Fibroblast of peridontal ligament (primary cell): Measurements from ENCODE around the gene C2CD4C.
"Not testable (repeated sequence)": the region's sequence is repeated elsewhere in the genome, so short reads cannot be mapped to it uniquely, and the experiment has no call there.

ENCODE experiments used
- DNase-seq: peaks from one replicate; pipeline ENCODE4 v3.0.0-alpha.2; 2010; ENCODE audit errors: extremely low read depth

The C2CD4C gene

DNA sequence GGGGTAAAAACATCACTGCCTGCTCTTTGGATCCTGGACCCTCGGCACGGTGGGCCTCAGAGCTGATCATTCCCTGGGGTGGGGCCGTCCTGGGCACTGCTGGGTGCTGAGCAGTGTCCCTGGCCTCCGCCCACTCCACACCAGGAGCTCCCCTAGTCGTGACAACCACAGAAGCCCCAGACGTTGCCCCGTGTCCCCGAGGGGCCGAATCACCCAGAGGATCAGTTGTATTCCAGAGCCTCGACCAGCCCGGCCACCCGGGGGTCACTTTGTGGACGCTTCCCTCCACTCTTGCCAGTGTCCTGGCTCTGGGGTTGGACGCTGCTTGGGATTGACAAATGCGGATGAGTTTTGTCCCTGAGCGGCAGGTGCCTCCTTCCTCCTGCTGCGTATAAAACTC lies 10.2 kb downstream of the C2CD4C start:
- DNase-seq: no peak

GRCh38 chr19:397941-398706 lies 10.8 kb downstream of the C2CD4C start:
- DNase-seq: no peak

- no peak for DNase-seq
Measured at GRCh38 chr19:397321-397720, 11.6 kb downstream of the C2CD4C start.

DNA sequence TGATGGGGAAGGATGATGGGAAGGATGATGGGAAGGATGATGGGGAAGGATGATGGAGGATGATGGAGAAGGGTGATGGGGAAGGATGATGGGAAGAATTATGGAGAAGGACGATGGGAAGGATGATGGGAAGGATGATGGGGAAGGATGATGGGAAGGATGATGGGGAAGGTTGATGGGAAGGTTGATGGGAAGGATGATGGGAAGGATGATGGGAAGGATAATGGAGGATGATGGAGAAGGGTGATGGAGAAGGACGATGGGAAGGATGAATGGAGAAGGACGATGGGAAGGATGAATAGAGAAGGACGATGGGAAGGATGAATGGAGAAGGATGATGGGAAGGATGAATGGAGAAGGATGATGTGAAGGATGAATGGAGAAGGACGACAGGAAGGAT lies 13.5 kb downstream of the C2CD4C start:
- DNase-seq: no peak

DNA sequence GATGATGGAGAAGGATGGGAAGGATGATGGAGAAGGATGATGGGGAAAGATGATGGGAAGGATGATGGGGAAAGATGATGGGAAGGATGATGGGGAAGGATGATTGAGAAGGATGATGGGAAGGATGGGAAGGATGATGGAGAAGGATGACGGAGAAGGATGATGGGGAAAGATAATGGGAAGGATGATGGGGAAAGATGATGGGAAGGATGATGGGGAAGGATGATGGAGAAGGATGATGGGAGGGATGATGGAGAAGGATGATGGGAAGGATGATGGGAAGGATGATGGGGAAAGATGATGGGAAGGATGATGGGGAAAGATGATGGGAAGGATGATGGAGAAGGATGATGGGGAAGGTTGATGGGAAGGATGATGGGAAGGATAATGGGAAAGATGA lies 14.1 kb downstream of the C2CD4C start:
- DNase-seq: not testable (repeated sequence)

- not testable (repeated sequence) for DNase-seq
Measured at GRCh38 chr19:393560-393959, 15.4 kb downstream of the C2CD4C start.

DNA sequence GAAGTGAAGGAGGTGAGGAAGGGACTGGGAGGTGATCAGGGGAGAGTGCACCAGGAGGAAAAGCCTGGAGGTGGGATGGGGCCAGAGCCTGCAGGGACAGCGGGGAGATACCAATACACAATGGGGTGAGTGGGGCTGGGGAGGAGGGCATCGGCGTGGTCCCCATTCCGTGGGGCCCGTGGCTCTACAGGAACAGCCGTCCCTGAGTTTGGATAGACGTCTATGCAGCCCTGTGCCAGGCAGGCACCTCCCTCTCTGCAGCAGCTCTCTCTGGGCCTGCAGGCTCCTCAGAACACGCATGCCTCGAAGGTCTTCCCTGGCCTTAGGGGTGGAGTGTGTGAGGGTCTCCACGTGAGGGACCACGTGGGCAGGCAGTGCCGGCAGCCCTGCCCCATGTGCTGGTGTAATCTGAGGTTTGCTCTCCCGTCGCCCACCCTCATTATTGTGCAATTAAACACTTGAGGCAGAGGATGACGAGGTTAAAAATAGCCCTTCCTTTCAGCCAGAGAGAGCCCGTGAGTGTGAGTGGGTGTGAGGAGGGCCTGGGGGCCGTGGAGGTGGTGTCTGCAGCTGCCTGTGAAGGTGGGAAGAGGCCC lies 16.5 kb downstream of the C2CD4C start:
- no peak for DNase-seq

DNA sequence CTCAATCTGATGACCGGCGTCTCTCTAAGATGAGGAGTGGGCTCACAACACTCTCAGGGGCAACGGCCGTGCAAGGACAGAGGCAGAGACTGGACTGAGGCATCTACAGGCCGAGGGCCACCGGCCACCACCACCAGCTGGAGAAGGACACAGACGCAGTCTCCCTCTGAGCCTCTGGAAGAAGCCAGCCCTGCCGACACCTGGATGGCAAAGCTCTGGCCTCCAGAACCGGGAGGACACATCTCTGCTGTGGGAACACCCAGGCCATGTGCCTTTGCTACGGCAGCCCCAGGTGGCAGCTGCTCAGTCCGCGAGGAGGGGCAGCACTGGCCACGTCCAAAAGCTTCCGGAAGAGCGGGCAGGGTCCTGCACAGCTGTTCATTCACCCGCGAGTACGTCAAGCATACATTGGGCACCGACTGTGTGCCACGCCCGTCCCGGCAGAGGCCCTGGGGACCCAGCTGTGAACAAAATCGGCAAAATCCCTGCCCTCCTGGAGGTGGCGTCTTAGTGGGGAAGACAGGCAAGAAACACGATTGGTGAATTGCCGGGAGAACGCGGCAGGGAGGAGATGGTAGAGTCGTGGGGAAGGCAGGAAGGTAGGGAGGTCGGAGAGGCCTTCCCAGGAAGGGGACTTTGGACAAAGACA lies 17.1 kb downstream of the C2CD4C start:
- DNase-seq: no peak

- no peak for DNase-seq
Measured at GRCh38 chr19:391207-391557, 17.8 kb downstream of the C2CD4C start.

DNA sequence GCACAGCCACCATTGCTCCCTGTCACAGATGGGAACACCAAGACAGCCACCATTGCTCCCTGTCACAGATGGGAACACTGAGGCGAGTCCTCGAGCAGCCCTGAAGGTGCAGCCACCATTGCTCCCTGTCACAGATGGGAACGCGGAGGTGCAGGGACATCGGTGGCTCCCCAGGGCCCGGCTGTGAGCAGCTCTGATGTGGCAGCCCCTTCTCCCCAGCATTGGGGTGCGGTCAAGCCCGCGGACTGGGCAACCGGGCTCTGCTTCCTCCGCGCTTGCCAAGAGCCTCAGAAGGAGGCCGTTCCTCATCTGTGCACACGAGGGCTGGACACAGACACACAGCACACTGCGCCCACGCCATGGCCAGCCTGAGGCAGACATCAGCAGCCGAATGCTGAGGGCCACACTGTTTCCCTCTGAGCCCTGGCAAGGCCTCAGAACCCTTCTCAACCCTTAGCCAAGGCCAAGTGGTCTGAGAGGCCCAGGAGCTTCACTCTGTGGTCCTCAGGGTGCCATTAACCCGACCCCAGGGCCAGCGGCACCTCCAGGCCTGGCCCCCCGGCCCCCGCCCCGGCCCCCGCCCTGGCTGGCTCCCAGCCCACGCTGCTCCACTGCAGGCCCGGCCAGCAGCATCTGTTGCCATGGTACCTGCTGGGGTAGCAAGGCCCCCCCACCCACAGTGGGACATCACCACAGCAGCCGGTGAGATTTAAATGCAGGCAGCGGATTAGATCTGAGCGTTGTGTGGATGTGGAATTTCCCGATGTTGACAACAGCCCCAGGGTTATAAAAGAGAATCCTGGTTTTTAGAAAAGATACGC lies 18.4 kb downstream of the C2CD4C start:
- DNase-seq: no peak

DNA sequence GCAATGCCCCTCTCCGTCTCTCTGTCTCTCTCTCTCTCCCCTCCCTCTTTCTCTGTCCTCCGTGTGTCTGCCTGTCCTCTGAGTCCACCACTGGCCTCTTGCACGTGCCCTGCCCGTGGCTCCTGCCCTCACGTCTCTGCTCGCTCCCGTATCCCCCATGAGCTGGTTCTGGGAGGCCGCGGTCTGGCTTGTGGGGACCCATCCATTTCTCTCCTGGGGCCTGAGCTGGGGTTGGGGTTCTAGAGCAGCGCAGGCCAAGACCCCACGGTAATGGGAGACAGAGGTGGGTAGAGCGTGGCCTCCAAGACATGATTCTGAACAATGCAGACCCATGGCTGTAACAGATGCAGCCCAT lies 19.0 kb downstream of the C2CD4C start:
- no peak for DNase-seq

- DNase-seq: no peak
Measured at GRCh38 chr19:389255-389934, 19.6 kb downstream of the C2CD4C start.

GRCh38 chr19:388691-389090 lies 20.3 kb downstream of the C2CD4C start:
- no peak for DNase-seq

DNA sequence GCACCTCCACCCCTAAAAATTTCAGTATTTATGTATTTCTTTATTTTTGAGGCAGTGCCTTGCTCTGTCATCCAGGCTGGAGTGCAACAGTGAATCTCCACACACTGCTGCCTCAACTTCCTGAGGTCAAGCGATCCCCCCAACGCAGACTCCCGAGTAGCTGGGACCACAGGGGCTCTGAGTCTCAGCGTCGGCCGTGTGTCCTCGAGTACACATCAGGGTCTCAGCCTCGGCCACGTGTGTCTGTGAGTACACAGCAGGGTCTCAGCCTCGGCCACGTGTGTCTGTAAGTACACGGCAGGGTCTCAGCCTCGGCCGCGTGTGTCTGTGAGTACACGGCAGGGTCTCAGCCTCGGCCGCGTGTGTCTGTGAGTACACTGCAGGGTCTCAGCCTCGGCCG lies 21.2 kb downstream of the C2CD4C start:
- no peak for DNase-seq

DNA sequence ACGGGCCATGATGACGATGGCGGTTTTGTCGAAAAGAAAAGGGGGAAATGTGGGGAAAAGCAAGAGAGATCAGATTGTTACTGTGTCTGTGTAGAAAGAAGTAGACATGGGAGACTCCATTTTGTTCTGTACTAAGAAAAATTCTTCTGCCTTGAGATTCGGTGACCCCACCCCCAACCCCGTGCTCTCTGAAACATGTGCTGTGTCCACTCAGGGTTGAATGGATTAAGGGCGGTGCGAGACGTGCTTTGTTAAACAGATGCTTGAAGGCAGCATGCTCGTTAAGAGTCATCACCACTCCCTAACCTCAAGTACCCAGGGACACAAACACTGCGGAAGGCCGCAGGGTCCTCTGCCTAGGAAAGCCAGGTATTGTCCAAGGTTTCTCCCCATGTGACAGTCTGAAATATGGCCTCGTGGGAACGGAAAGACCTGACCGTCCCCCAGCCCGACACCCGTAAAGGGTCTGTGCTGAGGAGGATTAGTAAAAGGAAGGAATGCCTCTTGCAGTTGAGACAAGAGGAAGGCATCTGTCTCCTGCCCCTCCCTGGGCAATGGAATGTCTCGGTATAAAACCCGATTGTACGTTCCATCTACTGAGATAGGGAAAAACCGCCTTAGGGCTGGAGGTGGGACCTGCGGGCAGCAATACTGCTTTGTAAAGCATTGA lies 22.2 kb downstream of the C2CD4C start:
- not testable (repeated sequence) for DNase-seq

DNA sequence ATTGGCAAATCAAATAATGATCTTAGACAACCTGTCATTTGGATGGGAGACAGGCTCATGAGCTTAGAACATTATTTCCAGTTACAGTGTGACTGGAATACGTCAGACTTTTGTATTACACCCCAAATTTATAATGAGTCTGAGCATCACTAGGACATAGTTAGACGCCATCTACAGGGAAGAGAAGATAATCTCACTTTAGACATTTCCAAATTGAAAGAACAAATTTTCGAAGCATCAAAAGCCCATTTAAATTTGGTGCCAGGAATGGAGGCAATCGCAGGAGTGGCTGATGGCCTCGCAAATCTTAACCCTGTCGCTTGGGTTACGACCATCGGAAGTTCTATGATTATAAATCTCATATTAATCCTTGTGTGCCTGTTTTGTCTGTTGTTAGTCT lies 22.8 kb downstream of the C2CD4C start:
- DNase-seq: not testable (repeated sequence)

DNA sequence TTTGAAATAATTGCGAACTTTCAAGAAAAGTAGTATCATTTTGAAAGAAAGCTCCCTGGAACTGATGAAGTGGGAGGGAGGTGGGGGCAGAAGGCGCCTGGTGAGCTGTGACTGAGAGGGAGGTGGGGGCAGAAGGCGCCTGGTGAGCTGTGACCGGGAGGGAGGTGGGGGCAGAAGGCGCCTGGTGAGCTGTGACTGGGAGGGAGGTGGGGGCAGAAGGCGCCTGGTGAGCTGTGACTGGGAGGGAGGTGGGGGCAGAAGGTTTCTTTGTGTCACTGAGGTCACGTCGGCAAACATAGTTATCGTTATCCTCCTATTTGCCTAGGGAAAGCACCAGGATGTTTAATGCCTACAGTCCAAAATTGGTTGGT lies 24.2 kb downstream of the C2CD4C start:
- DNase-seq: no peak

DNA sequence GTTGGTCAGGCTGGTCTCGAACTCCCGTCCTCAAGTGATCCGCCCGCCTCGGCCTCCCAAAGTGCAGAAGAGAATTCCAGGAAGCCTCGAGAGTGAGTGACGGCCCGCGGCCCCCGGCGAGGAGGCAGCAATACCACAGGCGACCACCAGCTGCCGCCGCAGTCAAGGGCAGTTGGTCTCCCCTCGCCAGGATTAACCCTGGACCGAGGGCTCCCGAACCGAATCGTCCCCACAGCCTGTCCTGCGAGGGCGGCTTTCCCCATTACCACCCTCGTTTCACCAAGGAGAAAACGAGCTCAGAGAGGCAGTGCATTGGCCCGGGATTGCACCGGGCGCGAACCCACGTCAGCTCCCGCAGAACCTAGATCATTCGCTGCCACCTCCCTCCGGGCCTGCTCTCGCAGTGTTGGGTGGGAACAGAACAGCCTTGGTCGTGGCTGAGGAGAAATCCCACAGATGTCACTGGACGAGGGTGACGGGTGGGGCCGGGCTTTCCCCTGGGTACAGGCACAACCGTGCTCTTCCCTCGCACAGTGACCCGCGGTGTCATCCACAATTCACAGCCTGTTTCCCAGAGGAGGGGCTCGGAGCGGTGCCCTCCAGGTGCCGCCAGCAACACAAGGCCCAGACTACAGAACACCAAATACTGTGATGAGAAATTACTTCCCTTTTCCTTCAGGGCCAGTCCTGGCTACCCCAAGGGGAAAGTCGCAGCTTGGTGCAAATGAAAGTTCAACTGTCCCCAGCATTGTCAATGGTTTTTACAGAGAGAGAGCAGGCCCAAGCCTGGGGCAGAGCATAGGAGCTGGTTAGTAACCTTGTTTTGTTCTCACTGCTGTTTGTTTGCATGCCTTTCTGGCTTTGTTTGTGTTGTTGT lies 24.8 kb downstream of the C2CD4C start:
- no peak for DNase-seq

DNA sequence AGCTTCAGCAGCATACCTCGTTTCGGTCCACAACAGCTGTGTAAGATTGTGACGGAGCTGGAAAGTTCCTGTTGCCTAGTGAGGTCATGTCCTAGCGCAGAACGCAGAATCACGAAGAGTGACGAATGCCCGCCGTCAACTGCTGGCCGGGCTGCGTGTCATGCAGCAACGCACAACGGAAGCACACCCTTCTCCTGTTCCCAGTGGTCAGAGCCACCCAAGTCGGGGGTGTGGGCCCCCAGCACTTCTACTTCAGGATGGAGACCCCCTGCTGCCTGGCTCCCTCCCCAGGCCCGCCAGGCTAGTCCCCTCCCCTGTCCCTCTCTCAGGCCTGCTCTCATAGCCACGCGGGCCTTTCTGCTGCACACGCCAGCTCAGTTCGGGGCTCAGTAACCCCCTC lies 25.9 kb downstream of the C2CD4C start:
- no peak for DNase-seq

GRCh38 chr19:382578-382977 lies 26.4 kb downstream of the C2CD4C start:
- peak; percentile 10 for DNase-seq
